HepG2 (cell line): ENCODE measurements around the gene CMIP. TPM values are rescaled to one million over a fixed set of nuclear protein-coding genes. Genes with fewer than 3 reads are reported as not detected.

ENCODE experiments used
- ATRX ChIP-seq: sonication (generic); formaldehyde crosslinking; IDR thresholded peaks from 2 replicates; pipeline ENCODE4 v1.4.0; 2020; ENCODE audit warnings: missing genetic modification reagents, borderline replicate concordance
- CHD2 ChIP-seq: IDR thresholded peaks from 2 replicates; pipeline ENCODE4 v1.6.1; 2011; ENCODE audit warnings: low read depth, low read length, improper control_type of control experiment
- HOXA3 ChIP-seq: sonication (generic); formaldehyde crosslinking; IDR thresholded peaks from 2 replicates; pipeline ENCODE4 v1.5.0; 2020; ENCODE audit warnings: missing genetic modification reagents
- MAZ ChIP-seq, 2 experiments: sonication (generic) in 1 of 2; formaldehyde crosslinking in 1 of 2; IDR thresholded peaks; 2 replicates each; pipeline versions ENCODE4 v1.5.0 to v1.6.1; 2012 to 2020; ENCODE audit warnings: low read depth in 2 of 2, mild to moderate bottlenecking in 2 of 2, borderline replicate concordance in 1 of 2, improper control_type of control experiment in 1 of 2, low read length in 1 of 2, missing genetic modification reagents in 1 of 2, moderate library complexity in 1 of 2
- MEF2D ChIP-seq: sonication (generic); formaldehyde crosslinking; IDR thresholded peaks from 2 replicates; pipeline ENCODE4 v1.5.1; 2020; ENCODE audit warnings: mild to moderate bottlenecking, missing genetic modification reagents
- RFX1 ChIP-seq: fragments of 450-650 bp; IDR thresholded peaks from 2 replicates; pipeline ENCODE4 v1.6.1; 2017
- RFXAP ChIP-seq: sonication (generic); formaldehyde crosslinking; IDR thresholded peaks from 2 replicates; pipeline ENCODE4 v1.4.0; 2020; ENCODE audit warnings: missing genetic modification reagents, borderline replicate concordance
- SP1 ChIP-seq, 2 experiments: fragments of 450-650 bp in 1 of 2; sonication (generic) in 1 of 2; formaldehyde crosslinking in 1 of 2; IDR thresholded peaks; 2 replicates each; pipeline versions ENCODE4 v1.4.0 to v1.6.1; 2016 to 2020; ENCODE audit warnings: missing genetic modification reagents in 1 of 2
- TBX3 ChIP-seq: fragments of 450-650 bp; IDR thresholded peaks from 2 replicates; pipeline ENCODE4 v1.6.1; 2017; ENCODE audit warnings: antibody characterized with exemption, mild to moderate bottlenecking, inconsistent platforms, borderline replicate concordance
- XBP1 ChIP-seq: sonication (generic); formaldehyde crosslinking; IDR thresholded peaks from 2 replicates; pipeline ENCODE4 v1.5.0; 2020; ENCODE audit warnings: missing genetic modification reagents
- ZFAT ChIP-seq: sonication (generic); formaldehyde crosslinking; conservative IDR thresholded peaks from 2 replicates; pipeline ENCODE4 v1.8.1; 2023; ENCODE audit warnings: missing genetic modification reagents, inconsistent platforms
- ZNF121 ChIP-seq: sonication (generic); formaldehyde crosslinking; IDR thresholded peaks from 2 replicates; pipeline ENCODE4 v1.5.0; 2020; ENCODE audit warnings: mild to moderate bottlenecking, missing genetic modification reagents
- ZNF510 ChIP-seq: sonication (generic); formaldehyde crosslinking; IDR thresholded peaks from 2 replicates; pipeline ENCODE4 v1.4.0; 2020; ENCODE audit warnings: low read depth, mild to moderate bottlenecking, missing genetic modification reagents
- ZNF619 ChIP-seq: sonication (generic); formaldehyde crosslinking; IDR thresholded peaks from 2 replicates; pipeline ENCODE4 v1.4.0; 2020; ENCODE audit warnings: mild to moderate bottlenecking, missing genetic modification reagents
- ZNF816 ChIP-seq: sonication (generic); formaldehyde crosslinking; IDR thresholded peaks from 2 replicates; pipeline ENCODE4 v1.8.0; 2022; ENCODE audit warnings: missing genetic modification reagents, mild to moderate bottlenecking, borderline replicate concordance
- ZNF850 ChIP-seq: sonication (generic); formaldehyde crosslinking; conservative IDR thresholded peaks from 2 replicates; pipeline ENCODE4 v1.9.0; 2021; ENCODE audit warnings: mild to moderate bottlenecking, missing genetic modification reagents
- polyA plus RNA-seq, 8 experiments: library from polyadenylated mRNA; depleted of rRNA in 3 of 8; stranded (reverse) in 7 of 8; unstranded in 1 of 8; fragments of >200 nt; fragmentation: Illumina TruSeq in 4 of 8; extraction: Trizol in 4 of 8; gene quantifications; 2 replicates each; pipeline versions ENCODE4 v1.2.1 to v1.2.3, GENCODE V29; 2011 to 2016; ENCODE audit warnings: low read depth in 4 of 8, missing spikeins in 1 of 8, mixed read lengths in 1 of 8; ENCODE audit not compliant: insufficient read depth in 1 of 8
- total RNA-seq, 5 experiments: library from RNA; depleted of rRNA; stranded (reverse); fragments of >200 nt; fragmentation: Illumina TruSeq; extraction: Trizol; gene quantifications; 2 replicates each; pipeline ENCODE4 v1.2.3, GENCODE V29; 2016; ENCODE audit warnings: low read depth in 1 of 5
- TF ChIP-seq, protein P1 (sequence below): IDR thresholded peaks from 2 replicates; pipeline ENCODE4 v1.4.0; 2020; ENCODE audit warnings: mild to moderate bottlenecking, missing genetic modification reagents
- TF ChIP-seq, protein P2 (sequence below), 2 experiments: sonication (generic) in 1 of 2; formaldehyde crosslinking in 1 of 2; IDR thresholded peaks; 2 replicates each; pipeline versions ENCODE4 v1.4.0 to v1.6.1; 2016 to 2020; ENCODE audit warnings: borderline replicate concordance in 1 of 2, low read depth in 1 of 2, mild to moderate bottlenecking in 1 of 2, missing genetic modification reagents in 1 of 2
- TF ChIP-seq, protein P3 (sequence below): sonication (generic); formaldehyde crosslinking; IDR thresholded peaks from 2 replicates; pipeline ENCODE4 v1.9.0; 2021; ENCODE audit warnings: missing genetic modification reagents, borderline replicate concordance

Gene CMIP
- total and polyA plus RNA-seq, 2 of the 13 experiments (the other 11 are each of a cell fraction or from before 2014, with no cell fraction given), result 10.9 to 18.1 TPM

DNA sequence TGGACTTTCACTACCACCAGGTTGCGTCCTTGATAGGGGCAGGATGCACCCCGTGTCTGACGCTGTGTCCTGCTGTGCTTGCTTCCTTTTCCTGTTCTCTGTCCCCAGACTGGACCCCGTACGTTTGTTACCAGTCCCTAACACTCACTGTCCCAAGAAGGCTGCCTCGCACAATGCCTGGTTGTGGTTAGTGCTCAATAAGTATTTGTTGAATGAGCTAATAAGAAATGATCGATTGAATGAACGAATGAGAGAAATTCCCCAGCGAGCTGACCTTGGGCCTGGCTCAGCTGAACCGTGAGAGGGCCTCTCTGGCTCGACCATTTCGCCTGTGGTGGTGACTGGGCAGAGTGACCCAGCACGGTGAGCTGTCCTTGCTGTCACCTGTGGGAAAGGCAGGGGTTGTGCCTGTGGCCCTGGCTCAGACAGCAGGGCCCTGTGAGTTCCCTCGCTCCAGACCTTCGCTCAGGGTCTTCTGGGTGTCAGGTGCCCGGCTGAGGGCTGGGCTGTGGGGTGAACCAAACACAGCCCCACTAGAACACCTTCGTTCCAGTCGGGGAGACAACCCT, 20.9 kb downstream of the CMIP start (continued):
- TF ChIP-seq, protein P1, sequence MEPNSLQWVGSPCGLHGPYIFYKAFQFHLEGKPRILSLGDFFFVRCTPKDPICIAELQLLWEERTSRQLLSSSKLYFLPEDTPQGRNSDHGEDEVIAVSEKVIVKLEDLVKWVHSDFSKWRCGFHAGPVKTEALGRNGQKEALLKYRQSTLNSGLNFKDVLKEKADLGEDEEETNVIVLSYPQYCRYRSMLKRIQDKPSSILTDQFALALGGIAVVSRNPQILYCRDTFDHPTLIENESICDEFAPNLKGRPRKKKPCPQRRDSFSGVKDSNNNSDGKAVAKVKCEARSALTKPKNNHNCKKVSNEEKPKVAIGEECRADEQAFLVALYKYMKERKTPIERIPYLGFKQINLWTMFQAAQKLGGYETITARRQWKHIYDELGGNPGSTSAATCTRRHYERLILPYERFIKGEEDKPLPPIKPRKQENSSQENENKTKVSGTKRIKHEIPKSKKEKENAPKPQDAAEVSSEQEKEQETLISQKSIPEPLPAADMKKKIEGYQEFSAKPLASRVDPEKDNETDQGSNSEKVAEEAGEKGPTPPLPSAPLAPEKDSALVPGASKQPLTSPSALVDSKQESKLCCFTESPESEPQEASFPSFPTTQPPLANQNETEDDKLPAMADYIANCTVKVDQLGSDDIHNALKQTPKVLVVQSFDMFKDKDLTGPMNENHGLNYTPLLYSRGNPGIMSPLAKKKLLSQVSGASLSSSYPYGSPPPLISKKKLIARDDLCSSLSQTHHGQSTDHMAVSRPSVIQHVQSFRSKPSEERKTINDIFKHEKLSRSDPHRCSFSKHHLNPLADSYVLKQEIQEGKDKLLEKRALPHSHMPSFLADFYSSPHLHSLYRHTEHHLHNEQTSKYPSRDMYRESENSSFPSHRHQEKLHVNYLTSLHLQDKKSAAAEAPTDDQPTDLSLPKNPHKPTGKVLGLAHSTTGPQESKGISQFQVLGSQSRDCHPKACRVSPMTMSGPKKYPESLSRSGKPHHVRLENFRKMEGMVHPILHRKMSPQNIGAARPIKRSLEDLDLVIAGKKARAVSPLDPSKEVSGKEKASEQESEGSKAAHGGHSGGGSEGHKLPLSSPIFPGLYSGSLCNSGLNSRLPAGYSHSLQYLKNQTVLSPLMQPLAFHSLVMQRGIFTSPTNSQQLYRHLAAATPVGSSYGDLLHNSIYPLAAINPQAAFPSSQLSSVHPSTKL (CRISPR knock-in tag), result peak; percentile 58
- TF ChIP-seq, protein P2, sequence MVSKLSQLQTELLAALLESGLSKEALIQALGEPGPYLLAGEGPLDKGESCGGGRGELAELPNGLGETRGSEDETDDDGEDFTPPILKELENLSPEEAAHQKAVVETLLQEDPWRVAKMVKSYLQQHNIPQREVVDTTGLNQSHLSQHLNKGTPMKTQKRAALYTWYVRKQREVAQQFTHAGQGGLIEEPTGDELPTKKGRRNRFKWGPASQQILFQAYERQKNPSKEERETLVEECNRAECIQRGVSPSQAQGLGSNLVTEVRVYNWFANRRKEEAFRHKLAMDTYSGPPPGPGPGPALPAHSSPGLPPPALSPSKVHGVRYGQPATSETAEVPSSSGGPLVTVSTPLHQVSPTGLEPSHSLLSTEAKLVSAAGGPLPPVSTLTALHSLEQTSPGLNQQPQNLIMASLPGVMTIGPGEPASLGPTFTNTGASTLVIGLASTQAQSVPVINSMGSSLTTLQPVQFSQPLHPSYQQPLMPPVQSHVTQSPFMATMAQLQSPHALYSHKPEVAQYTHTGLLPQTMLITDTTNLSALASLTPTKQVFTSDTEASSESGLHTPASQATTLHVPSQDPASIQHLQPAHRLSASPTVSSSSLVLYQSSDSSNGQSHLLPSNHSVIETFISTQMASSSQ (IDR thresholded peaks at IDR 0.05; ENCODE audit: low read depth), result no peak
- TF ChIP-seq, protein P2 (CRISPR knock-in tag; IDR thresholded peaks at IDR 0.05; ENCODE audit: borderline replicate concordance), result 0 out of 2 replicates have a peak, but pooled peaks have one; percentile 28
- TF ChIP-seq HOXA3 (CRISPR knock-in tag) (peak; percentile 73), ATRX (CRISPR knock-in tag) (no peak), ZNF816 (CRISPR knock-in tag) (no peak), ZNF510 (CRISPR knock-in tag) (no peak), ZFAT (CRISPR knock-in tag) (no peak), XBP1 (CRISPR knock-in tag) (no peak), MAZ (IDR thresholded peaks at IDR 0.05; ENCODE audit: borderline replicate concordance, low read depth, low read length) (no peak), MAZ (CRISPR knock-in tag; IDR thresholded peaks at IDR 0.05; ENCODE audit: low read depth) (no peak), ZNF850 (CRISPR knock-in tag) (no peak), RFX1 (no peak), CHD2 (no peak), SP1 (IDR thresholded peaks at IDR 0.05) (no peak), SP1 (CRISPR knock-in tag; IDR thresholded peaks at IDR 0.05) (no peak), ZNF121 (CRISPR knock-in tag) (peak; percentile 94), RFXAP (CRISPR knock-in tag) (peak; percentile 58; the same call in 1 of the 2 replicates), TBX3 (no peak), ZNF619 (no peak), MEF2D (CRISPR knock-in tag) (no peak)
- TF ChIP-seq, protein P3, sequence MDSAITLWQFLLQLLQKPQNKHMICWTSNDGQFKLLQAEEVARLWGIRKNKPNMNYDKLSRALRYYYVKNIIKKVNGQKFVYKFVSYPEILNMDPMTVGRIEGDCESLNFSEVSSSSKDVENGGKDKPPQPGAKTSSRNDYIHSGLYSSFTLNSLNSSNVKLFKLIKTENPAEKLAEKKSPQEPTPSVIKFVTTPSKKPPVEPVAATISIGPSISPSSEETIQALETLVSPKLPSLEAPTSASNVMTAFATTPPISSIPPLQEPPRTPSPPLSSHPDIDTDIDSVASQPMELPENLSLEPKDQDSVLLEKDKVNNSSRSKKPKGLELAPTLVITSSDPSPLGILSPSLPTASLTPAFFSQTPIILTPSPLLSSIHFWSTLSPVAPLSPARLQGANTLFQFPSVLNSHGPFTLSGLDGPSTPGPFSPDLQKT (CRISPR knock-in tag), result no peak
